Hematopoietic multipotent progenitor cell treated with erythropoietin and hydrocortisone succinate and interleukin-3 and kit ligand, for 15 days (in vitro differentiated cells): ENCODE results near the gene EIF6.

Experiments
- DNase-seq: peaks from one replicate; pipeline ENCODE4 v3.0.0-alpha.2; 2015; ENCODE audit warnings: low spot score

EIF6 gene

DNA sequence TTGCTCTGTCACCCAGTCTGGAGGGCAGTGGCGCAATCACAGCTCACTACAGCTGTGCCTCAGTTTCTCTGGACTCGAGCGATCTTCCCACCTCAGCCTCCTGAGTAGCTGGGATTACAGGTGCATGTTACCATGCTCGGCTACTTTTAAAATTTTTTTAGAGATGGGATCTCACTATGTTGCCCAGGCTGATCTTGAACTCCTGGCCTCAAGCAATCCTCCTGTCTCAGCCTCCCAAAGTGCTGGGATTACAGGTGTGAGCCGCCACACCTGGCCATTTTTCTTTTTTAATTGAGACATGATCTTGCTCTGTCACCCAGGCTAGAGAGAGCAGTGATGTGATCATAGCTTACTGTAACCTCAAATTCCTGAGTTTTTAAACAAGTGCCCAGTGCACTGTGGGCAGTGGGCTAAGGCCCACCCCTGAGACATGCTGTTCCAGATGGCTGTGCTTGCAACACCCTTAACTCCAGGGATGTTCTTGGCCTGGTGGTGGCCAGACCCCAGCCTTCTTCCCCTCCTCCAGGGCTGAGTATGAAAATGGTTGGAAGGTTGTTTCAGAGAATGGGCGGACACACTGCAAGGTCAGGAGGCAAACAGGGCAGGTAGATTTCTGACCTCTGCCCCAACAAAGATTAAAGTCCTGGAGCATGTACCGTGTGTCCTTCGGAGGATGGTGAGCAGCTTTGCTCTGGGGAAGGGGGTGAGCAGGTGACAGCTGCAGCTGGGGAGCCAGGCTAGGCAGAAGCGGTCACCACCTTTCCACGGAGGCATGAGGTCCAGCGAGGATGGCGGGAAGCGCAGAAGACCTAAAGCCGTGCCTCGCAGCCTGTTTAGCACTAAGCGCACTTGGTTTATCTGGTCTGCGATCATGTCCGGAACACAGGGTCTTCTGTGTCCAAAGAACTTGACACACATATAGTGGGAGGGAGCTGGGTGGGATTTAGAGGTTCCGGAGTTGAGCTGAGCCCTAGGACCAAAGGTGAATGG lies 9.0 kb upstream of the EIF6 start:
- DNase-seq = no peak

DNA sequence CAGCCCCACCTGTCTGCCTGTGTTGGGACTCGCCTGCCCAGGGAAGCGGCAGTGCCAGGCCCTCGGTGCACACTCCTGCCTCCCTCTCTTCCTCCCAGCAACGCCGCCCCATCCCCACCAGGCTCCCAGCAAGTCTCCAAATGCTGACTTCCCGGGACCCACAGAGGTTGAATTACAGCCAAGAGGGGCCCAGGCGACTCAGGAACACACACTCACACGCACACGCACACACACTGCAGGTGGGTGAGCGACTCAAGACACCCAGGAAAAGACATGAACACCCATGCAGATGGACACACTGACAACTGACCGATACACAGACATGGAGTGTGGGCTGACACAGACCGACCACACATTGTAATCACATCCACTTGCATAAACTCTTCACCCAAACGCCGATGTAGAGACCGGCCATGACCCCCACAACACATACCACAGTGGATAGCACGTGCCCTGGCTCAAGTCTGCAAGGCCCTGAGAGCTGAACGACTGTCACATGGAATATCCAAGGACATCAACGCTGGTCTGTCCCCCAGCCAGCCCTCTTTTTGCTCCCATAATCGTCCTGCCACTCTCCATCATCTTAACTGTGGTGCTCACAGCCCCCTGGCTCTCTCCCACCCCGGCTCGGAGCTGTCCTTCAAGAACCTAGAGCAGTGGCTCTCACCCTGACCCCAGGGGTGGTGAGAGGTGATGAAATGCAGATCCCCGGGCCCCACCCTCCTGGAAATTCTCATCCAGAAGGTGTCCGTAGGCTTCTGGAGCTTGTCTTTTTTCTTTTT lies 8.1 kb upstream of the EIF6 start:
- no peak for DNase-seq

DNA sequence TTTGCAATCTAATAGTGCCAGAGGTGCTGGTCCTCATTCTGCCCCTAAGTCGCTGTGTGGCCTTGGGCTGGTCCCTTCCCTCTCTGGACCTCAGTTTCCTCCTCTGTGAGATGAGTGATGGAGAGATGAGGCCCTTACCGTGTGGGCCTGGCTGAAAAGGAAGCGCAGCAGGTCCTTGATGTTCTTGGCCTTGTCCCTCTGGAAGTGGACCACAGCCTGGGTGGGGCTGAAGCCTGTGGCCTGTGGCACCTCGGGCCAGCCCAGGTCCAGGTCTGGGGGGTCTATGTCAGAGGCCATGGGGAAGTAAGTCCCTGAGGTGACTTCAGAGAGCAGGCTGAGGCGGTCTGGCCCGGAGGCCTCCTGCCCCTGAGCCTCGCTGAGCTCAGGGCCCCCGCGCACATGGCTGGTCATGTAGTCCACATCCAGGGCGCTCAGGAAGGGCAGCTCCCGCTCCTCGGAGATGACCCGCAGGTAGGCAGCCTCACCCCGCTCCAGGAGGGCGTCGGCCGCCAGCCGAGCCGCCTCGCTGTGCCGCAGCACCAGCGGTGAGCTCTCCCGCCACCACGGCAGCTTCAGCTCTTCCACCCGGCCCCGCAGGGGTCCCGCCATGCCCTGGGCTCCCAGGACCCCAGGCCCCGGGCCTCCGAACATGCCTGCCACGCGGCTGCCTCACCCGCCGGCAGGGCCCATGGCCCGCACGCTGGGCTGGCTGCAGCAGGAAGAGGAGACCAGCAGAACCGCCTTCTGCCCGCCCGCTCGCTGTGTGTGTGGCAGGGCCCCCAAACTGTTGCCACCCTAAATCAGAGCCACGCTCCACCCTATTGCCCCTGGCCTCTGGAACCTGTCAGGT lies 7.3 kb upstream of the EIF6 start, which contains the start of gene FAM83C:
TSS of gene FAM83C (minus strand) at position 772 of the 850 bp plus-strand sequence. CDS start at position 651, 121 bp downstream.
- DNase-seq = no peak

DNA sequence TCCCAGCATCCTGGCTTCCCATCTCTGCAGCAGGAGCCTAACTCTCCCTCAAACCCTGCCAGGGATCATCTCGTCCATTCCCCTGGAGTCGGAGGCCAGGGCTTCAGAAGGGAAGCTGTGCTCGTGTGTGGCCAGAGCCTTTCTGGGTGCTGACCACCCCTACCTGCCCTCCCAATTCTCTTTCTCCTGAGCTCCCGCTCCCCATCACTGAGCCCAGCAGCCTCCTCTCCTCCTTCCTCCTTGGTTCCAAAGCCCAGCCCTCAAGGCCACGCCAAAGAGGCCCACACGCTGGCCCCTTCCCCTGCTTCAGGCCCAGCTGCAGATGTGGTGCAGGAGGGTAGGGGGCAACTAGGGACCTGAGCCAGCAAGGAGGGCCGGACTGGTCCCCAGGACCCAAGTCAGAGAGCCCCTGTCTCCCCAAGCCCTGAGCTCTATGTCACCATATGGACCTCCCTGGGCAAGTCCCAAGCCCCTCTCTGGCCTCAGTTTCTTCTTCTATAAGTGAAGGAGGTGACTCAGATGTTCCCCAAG lies 6.4 kb upstream of the EIF6 start:
- no peak for DNase-seq

DNA sequence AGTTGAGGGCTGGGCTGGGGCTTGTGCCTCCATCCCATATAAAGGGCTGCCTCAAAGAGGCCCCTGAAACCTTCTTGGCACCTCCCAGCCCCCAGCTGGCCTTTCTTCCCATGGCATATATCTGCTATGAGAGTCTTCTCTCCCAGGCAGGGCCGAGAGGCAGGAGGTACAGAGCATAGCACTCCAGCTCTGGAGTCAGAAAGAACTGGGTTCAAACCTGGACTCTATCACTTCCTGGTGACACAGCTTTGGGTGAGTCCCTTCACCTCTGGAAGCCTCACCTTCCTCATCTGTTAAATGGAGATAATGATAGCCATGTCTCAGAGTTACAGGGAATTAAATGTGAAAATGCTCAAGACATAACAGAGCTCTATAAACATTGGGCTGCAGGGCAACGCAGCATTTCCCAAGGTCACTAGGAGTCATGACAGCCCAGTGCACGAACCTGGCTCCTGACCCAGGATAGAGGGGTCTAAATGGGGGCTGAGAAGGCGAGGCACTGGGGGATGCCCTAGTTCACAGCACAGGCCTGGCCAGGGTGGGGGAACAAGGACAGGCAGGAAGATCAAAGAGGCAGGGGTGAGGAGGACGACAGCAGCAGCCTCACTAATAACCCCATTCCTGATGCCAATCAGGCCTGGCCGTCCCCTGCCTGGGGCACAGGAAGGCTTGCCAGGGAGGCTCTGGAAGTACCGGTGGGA lies 5.8 kb upstream of the EIF6 start:
- DNase-seq = no peak

DNA sequence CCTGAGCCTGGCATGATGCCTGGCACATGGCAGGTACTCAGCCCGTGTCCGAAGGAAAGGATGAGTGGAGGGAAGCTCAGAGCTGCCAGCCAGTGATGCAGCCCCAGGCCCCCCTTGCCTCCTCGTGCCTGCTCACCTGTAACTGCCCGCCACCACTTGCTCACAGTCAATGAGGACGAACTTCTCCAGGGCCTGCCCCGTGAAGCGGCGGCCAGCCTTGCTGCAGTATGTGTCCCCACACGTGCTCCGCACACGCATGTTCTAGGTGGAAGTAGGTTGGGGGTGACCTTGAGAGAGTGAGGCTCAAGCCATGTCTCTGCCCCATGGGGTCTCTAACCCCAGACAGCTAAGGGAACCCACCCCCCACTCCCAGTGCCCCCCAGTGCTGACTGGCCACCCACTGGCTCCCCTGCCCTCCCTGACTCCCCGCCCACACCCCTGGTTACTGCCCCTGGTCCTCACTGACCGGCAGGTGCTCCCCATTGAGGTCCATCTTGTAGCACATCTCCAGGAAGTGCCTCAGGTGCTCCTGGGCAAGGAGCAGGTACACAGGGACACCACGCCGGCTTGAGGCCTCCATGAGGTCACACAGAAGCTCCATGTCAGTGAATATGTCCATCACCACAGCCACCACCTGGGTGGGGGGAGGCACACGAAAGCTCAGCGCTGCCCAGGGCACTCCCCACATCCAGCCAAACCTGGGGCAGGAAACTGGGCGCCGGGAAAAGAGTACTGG lies 3.9 kb upstream of the EIF6 start:
- no peak for DNase-seq

DNA sequence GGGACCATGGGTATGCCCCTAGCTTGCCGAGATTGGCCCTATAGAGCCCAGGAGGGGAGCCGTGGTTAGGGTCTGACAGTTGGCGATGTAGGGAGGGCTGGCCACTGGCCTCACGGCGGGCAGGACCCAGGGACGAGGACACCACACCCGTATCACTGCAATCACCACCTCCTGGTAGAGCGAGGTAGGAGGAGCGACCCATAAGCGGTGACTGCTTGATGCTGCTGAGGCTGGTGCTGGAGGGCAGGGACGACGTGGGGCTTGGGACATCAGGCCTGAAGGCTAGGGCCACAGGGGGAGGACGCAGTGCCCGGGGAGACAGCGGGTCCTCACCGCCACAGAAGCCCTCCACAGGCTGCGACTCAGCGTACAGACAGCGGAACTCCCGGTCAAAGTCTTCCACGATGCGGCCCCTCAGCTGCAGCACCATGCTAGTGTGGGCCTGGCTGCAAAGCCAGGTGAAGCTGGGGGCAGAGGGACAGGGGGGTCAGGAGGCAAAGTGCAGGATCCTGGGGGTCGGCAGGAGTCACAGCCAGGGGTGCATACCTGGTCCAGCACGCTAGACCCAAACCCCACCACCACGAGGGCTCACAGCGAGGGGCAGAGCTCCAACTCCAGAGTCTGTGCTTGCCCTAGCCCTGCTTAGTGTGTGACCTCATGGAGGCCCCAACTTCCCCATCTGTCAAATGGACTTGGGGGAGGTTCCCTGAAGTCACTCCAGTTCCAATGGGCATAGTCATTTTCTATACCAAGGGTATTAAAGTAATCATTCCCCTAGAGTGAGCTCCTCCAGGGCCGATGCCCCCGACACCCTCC lies 3.1 kb upstream of the EIF6 start:
- no peak for DNase-seq

DNA sequence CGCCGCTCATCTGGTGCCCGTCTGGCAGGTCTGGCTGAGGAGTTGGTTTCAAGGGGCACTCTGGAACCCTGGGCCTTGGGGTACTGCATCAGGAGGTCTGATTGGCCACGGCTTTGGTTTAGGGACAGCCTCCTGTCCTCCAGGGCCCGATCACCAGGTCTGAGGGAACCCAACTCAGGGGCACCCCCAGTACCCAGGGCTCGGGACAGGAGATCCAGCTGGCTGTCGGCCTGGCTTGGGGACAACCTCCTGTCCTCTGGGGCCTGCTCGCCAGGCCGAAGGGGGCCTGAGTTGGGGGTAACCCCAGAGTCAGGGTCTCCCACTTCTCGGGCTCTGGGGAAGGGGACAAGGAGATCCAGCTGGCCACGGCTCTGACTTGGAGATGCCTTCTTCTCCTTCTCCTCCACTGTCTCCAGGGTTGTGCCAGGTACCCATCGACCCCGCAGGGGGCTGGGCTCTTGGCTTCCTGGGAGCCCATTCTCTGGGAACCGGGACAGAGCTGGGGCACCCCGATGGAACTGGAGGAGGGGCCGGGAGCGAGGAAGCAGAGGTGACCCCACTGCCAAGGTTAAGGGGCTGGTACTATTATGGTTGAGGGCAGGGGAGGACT lies 2.4 kb upstream of the EIF6 start:
- no peak for DNase-seq

DNA sequence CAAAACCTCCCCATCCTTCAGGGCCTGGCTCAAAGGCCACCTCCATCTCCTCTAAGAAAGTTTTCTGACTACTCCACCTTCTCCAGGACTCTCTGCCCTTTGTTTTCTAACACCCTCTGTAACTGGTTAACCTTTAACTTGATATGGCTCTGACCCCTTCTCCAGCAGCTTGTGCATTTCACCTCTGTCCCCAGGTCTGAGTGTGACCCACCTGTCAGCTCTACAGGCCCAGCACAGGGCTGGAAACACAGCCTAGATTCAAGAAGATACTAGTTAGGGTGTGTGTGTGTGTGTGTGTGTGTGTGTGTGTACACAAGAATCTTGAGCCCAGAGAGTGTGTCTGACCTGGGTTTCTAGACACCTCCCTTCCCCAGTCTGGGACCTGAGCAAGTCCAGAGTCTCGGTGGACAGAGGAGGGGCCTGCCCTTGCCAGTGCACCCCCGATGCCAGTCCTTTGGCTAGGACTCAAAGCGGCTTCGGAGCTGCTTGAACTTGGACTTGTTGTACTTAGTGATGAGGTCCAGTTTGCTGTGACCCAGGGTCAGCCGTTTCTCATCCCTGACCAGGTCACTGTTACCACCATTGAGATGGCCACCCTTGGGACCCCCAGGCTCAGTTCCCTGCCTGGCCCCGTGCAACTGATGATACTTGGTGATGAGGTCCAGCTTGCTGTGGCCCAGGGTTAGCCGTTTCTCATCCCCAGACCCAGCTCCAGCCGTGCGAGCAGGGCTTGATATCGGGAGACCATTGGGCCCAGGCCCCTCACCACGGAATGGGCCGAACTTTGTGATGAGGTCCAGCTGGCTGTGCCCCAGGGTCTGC lies 1.7 kb upstream of the EIF6 start:
- no peak for DNase-seq

DNA sequence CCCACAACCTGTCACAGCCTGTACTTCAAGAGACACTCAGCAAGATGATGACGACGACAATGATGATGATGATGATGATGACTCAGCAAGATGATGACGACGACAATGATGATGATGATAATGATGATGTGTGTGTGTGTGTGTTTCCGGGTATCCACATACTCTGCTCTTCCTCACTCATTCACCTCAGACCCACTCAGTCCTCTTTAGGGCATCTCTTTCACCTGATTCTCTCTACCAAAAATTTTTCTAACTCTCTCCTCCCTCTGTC lies 1.2 kb upstream of the EIF6 start:
- DNase-seq = no peak

DNA sequence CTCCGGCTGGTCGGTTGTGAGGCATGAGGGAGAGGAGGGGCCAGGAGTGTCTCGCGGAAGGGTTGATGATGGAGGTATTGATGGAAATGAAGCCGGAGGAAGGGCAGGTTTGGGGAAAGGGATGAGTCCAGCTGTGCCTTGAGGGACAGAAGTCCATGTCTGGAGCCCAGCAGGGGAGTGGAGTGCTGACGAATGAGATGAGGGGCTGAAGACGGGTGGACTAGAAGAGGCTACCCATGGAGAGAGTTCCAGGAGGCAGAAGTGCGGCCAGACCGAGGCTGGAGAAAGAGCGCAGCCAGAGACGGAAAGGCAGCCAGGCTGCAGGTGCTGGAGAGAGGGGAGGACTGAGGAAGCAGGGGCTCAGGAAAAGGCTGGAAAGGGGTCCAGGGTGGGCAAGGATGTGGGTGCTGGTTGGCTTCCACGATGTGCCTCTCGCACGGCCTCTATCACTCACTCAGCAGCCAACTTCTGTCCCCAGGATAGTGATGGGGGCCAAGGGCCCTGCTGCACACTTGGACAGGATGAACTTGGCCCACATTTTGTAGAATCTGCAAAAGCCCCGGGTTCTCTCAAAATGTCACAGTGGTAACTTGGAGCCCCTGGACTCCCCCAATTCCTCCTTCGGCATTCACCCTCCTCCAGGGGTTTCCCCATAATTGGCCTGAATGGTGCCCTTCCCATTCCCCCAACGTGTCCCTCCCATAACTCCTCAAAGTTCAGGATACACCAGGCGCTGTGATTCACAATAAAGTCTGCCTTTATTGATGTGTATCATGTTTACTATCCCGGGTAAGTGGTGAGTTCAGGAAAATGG lies 627 bp upstream of the EIF6 start:
- no peak for DNase-seq

DNA sequence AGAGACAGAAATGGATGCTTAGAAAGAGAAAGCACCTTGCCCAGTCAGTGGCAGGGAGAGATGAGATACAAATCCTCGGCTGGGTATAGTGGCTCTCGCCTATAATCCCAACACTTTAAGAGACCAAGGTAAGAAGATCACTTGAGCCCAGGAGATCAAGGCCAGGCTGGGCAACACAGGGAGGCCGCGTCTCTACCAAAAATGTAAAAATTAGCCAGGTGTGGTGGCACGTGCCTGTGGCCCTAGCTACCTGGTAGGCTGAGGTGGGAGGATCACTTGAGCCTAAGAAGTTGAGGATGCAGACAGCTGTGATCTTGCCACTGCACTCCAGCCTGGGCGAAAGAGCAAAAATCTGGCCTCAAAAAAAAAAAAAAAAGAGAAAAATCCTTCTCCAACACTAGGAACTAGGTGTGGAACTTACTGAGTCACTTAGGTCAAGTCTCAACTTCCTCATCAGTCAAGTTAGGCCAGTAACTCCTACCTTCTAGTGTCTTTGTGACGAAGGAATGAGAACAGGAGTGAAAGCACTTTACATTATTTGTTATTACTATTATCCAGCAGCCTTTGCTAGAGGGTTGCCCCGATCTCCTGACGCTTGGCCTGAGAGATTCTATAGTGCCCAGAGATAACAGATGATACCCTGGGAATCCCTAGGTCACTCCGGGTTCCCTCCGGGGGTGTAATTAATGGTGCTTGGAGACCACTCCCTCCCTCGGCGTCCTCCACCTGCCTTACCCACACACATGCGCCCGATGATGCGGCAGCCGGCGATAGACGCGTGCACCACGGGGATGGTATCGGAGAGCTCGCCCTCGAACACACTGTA lies 918 bp downstream of the EIF6 start:
- peak; percentile 23 for DNase-seq

DNA sequence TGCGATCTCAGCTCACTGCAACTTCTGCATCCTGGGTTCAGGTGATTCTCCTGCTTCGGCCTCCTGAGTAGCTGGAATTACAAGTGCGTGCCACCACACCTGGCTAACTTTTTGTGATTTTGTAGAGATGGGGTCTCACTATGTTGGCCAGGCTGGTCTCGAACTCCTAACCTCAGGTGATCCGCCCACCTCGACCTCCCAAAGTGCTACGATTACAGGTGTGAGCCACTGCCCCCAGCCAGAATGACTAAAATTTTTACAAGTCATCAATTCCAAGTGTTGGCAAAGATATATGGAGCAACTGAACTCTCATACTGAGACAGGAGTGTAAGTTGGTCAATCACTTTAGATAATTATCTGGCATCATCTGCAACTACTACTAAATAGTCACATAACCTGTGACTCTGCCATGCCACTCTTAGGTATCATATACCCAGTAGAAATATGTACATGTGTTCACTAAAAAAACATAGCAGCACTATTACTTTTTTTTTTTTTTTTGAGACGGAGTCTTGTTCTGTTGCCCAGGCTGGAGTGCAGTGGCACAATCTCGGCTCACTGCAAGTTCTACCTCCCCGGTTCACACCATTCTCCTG lies 3.0 kb downstream of the EIF6 start:
- DNase-seq = no peak

DNA sequence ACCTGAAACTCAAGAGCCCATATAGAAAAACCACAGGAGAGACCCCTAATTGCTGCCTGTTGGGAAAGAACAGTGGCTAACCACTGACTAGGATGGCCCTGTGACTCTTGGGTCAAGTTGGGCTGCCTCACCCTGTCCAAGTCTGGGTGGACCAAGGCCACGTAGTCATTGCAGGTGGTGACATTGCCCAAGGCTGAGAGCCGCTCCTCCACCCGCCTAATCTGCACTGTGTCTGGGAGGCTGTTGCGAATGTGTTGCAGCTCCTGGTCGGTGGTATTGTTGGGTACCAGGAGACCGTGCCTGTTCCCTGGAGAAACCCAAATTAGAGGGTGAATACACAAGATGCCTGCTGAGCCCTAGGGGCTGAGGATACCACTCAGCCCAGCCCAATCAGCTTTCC lies 4.0 kb downstream of the EIF6 start:
- no peak for DNase-seq

DNA sequence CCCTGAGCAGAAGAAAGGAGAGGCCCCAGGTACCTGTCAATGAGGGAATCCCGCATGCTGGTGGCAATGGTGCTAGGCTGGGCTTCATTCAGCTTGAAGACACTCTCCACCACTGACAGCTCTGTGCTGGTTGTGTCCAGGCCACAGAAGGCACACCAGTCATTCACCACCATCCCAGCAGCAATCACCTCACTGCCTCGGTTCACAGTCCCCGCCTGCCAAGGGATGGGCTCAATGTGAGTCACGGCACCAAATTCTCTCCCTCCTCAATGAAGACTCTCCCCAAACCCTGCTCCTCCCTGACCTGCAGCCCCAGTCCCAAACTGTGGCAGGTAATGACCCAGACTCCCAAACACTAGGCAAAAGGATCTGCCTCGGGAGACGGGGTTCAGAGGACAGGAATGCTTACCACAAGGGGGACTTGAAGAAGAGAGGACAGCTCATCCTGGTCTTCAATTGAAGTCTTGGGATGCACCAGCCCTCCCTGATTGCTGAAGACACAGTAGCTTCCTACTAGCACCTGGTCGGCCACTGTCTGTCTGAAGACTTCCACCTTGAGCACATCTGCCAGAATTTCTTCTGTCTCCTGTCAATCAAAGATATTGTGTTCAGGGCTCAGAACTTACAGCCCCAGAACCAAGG lies 4.9 kb downstream of the EIF6 start:
- no peak for DNase-seq

DNA sequence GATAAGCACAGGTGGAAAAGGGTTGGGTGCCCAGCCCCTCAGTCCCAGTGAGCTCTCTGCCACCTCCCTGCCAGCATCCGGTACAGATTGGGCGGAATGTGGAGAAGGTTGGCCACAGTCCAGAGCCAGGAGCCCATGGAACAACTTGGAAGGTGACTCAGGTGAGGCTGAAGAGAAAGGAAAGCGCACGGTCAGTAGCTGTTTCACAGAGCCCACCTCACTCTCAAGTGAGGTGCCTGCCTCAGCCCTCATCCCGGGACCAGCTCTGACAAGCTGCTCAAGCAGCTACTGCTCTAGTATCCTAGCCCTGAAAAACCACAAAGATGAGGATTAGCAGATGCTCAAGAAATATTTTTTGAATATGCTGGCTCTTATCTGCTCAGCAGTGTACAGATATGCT lies 5.5 kb downstream of the EIF6 start:
- DNase-seq = no peak
